ENCODE results near the gene LEUTX. TPM values are rescaled to one million over a fixed set of nuclear protein-coding genes. Genes with fewer than 3 reads are reported as not detected.

The LEUTX gene
- total RNA-seq, 1 experiment from 2014 or later = not detected

GRCh38 chr19:39824143-39825092 is 45.8 kb downstream of the LEUTX start:
- DNase-seq (ENCODE audit: low spot score) = peak; percentile 89

- DNase-seq (ENCODE audit: low spot score) = no peak
Observed at GRCh38 chr19:39825093-39825463, 46.4 kb downstream of the LEUTX start.

- no peak for DNase-seq (ENCODE audit: low spot score)
Observed at GRCh38 chr19:39825531-39826076, 47.0 kb downstream of the LEUTX start.

- DNase-seq (ENCODE audit: low spot score) = no peak
Observed at GRCh38 chr19:39826311-39826945, 47.8 kb downstream of the LEUTX start.

- DNase-seq (ENCODE audit: low spot score) = no peak
Observed at GRCh38 chr19:39827216-39827615, 48.6 kb downstream of the LEUTX start.

- no peak for DNase-seq (ENCODE audit: low spot score)
Observed at GRCh38 chr19:39828015-39828653, 49.5 kb downstream of the LEUTX start.

GRCh38 chr19:39828654-39829032 is 50.0 kb downstream of the LEUTX start:
- DNase-seq (ENCODE audit: low spot score) = peak; percentile 20

GRCh38 chr19:39829702-39830275 is 51.1 kb downstream of the LEUTX start:
- DNase-seq (ENCODE audit: low spot score) = no peak

GRCh38 chr19:39830406-39830805 is 51.8 kb downstream of the LEUTX start:
- no peak for DNase-seq (ENCODE audit: low spot score)

- DNase-seq (ENCODE audit: low spot score) = no peak
Observed at GRCh38 chr19:39830847-39831246, 52.2 kb downstream of the LEUTX start.

GRCh38 chr19:39831679-39832078 is 53.0 kb downstream of the LEUTX start:
- no peak for DNase-seq (ENCODE audit: low spot score)

- DNase-seq (ENCODE audit: low spot score) = no peak
Observed at GRCh38 chr19:39832341-39833083, 53.9 kb downstream of the LEUTX start.

- DNase-seq (ENCODE audit: low spot score) = no peak
Observed at GRCh38 chr19:39833160-39833463, 54.5 kb downstream of the LEUTX start.

- DNase-seq (ENCODE audit: low spot score) = peak; percentile 100
Observed at GRCh38 chr19:39833464-39834286, 55.0 kb downstream of the LEUTX start, which contains the start of gene DYRK1B. TSS of gene DYRK1B (minus strand) at chr19:39834162. CDS start at chr19:39831867, 2,295 bp downstream.

GRCh38 chr19:39834287-39834841 is 55.7 kb downstream of the LEUTX start:
- no peak for DNase-seq (ENCODE audit: low spot score)

Small RNA genes within 50 kb of the gene (small RNA-seq; reads per million reads assigned to genes)
- gene MIR6719 = not detected

Other genes with a start within 250 kb of the LEUTX start
- 1.3 and 2.1 TPM in 2 replicates for gene EID2B, start 246.0 kb upstream of the LEUTX start, total RNA-seq (2014; rRNA removed; shearing (Covaris generic))
- gene EID2, start 238.7 kb upstream of the LEUTX start, total RNA-seq (2014; rRNA removed; shearing (Covaris generic)) = 18.8 and 21.9 TPM in 2 replicates
- gene LGALS13, start 176.3 kb upstream of the LEUTX start, total RNA-seq (2014; rRNA removed; shearing (Covaris generic)) = not detected in 2 replicates
- not detected in 2 replicates for gene LGALS16, start 122.9 kb upstream of the LEUTX start, total RNA-seq (2014; rRNA removed; shearing (Covaris generic))
- not detected in 2 replicates for gene LGALS14, start 74.4 kb upstream of the LEUTX start, total RNA-seq (2014; rRNA removed; shearing (Covaris generic))
- not detected in 2 replicates for gene CLC, start 40.8 kb upstream of the LEUTX start, total RNA-seq (2014; rRNA removed; shearing (Covaris generic))
- gene DYRK1B, start 55.3 kb downstream of the LEUTX start, total RNA-seq (2014; rRNA removed; shearing (Covaris generic)) = 26.3 and 30.7 TPM in 2 replicates
- gene FBL, start 67.5 kb downstream of the LEUTX start, total RNA-seq (2014; rRNA removed; shearing (Covaris generic)) = 575 and 717 TPM in 2 replicates
- 10.1 and 14.8 TPM in 2 replicates for gene FCGBP, start 155.8 kb downstream of the LEUTX start, total RNA-seq (2014; rRNA removed; shearing (Covaris generic))
- 284 and 351 TPM in 2 replicates for gene PSMC4, start 192.3 kb downstream of the LEUTX start, total RNA-seq (2014; rRNA removed; shearing (Covaris generic))
- not detected in 2 replicates for gene ZNF546, start 218.2 kb downstream of the LEUTX start, total RNA-seq (2014; rRNA removed; shearing (Covaris generic))

All from HT-29 (cell line).